Astrocyte (in vitro differentiated cells and primary cell): Measurements from ENCODE around the gene INSYN1. TPM values are rescaled to one million over a fixed set of nuclear protein-coding genes. Genes with fewer than 3 reads are reported as not detected.

ENCODE experiments used
- DNase-seq: peaks from one replicate; pipeline ENCODE4 v3.0.0-alpha.2; 2010; ENCODE audit warnings: low read depth
- FAIRE-seq: peaks from 2 replicates; lab custom pipeline; 2011; peaks lifted over from hg19 to GRCh38; lab: Jason Lieb, UNC
- H2AFZ ChIP-seq: 2 replicates; pipeline ENCODE4 v1.6.0; 2012; ENCODE audit warnings: low read depth, low read length, inconsistent platforms
- H3K27ac ChIP-seq: 2 replicates; pipeline ENCODE4 v1.5.1; 2011; ENCODE audit warnings: low read depth, low read length, inconsistent platforms
- H3K27me3 ChIP-seq: 2 replicates; pipeline ENCODE4 v1.6.0; 2011; ENCODE audit warnings: low read length, inconsistent platforms; ENCODE audit not compliant: insufficient read depth
- H3K36me3 ChIP-seq: 2 replicates; pipeline ENCODE4 v1.5.1; 2011; ENCODE audit warnings: low read length, inconsistent platforms; ENCODE audit not compliant: insufficient read depth
- H3K4me1 ChIP-seq: 2 replicates; pipeline ENCODE4 v1.5.1; 2011; ENCODE audit warnings: low read length, inconsistent platforms; ENCODE audit not compliant: insufficient read depth
- H3K4me2 ChIP-seq: 2 replicates; pipeline ENCODE4 v1.6.0; 2012; ENCODE audit warnings: low read length, inconsistent platforms
- H3K4me3 ChIP-seq: 2 replicates; pipeline ENCODE4 v1.5.1; 2011; ENCODE audit warnings: low read depth, mild to moderate bottlenecking, low read length, inconsistent platforms; ENCODE audit not compliant: insufficient read depth
- H3K79me2 ChIP-seq: 2 replicates; pipeline ENCODE4 v1.6.0; 2012; ENCODE audit warnings: mild to moderate bottlenecking, low read length, inconsistent platforms; ENCODE audit not compliant: insufficient read depth
- H3K9ac ChIP-seq: 2 replicates; pipeline ENCODE4 v1.6.0; 2012; ENCODE audit warnings: mild to moderate bottlenecking, low read length, inconsistent platforms
- H3K9me3 ChIP-seq: 2 replicates; pipeline ENCODE4 v1.5.1; 2012; ENCODE audit warnings: low read depth, mild to moderate bottlenecking, low read length, inconsistent platforms; ENCODE audit not compliant: insufficient read depth
- H4K20me1 ChIP-seq: 2 replicates; pipeline ENCODE4 v1.6.0; 2012; ENCODE audit warnings: low read length, inconsistent platforms; ENCODE audit not compliant: insufficient read depth
- H3K27ac Mint-ChIP-seq: one replicate; pipeline ENCODE4 v1.8.0; 2021; ENCODE audit warnings: mild to moderate bottlenecking, mixed read lengths; ENCODE audit not compliant: unreplicated experiment
- H3K27me3 Mint-ChIP-seq: one replicate; pipeline ENCODE4 v1.8.0; 2021; ENCODE audit warnings: low read depth, mixed read lengths; ENCODE audit not compliant: unreplicated experiment
- H3K36me3 Mint-ChIP-seq: one replicate; pipeline ENCODE4 v1.8.0; 2021; ENCODE audit warnings: low read depth, mixed read lengths; ENCODE audit not compliant: unreplicated experiment
- H3K4me1 Mint-ChIP-seq: one replicate; pipeline ENCODE4 v1.8.0; 2021; ENCODE audit warnings: low read depth, mixed read lengths; ENCODE audit not compliant: unreplicated experiment
- H3K4me3 Mint-ChIP-seq: one replicate; pipeline ENCODE4 v1.8.0; 2021; ENCODE audit warnings: mild to moderate bottlenecking, moderate library complexity, mixed read lengths; ENCODE audit not compliant: unreplicated experiment
- H3K9me3 Mint-ChIP-seq: one replicate; pipeline ENCODE4 v1.8.0; 2021; ENCODE audit warnings: mild to moderate bottlenecking, mixed read lengths; ENCODE audit not compliant: unreplicated experiment
- EZH2 ChIP-seq: IDR thresholded peaks from 2 replicates; pipeline ENCODE4 v1.6.1; 2012; ENCODE audit warnings: mild to moderate bottlenecking, low read length, inconsistent platforms; ENCODE audit not compliant: insufficient read depth
- total RNA-seq: library from RNA; stranded (reverse); gene quantifications from 2 replicates; pipeline ENCODE4 v1.2.1, GENCODE V29; 2021
- TF ChIP-seq, protein P1 (sequence below): IDR thresholded peaks from 2 replicates; pipeline ENCODE4 v1.5.1; 2011; ENCODE audit warnings: low read depth, mild to moderate bottlenecking, inconsistent platforms, low read length, moderate library complexity; ENCODE audit not compliant: insufficient read depth

Gene INSYN1
- total RNA-seq, 1 donor from 2014 or later = 5.2 TPM

DNA sequence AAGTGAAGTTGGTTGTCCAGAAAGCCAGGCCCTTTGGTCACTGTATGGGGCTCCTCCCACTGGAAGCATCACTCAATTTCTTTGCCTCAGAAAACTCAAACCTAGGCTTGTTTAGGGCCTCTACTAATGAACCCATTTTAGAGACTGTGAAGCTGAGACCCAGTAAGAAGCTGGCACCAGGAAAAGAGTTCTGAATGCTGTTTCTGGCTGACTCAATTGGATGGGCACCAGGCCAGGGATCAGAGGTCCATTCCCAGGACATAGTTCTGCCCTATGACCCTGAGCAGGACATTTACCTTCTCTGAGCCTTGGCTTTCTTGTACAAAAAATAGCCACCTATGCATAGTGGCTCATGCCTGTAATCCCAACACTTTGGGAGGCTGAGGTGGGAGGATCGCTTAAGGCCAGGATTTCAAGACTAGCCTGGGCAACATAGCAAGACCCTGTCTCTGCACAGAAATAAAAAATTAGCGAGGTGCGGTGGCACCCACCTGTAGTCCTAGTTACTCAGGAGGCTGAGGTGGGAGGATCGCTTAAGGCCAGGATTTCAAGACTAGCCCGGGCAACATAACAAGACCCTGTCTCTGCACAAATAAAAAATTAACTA lies 38.4 kb downstream of the INSYN1 start:
- Histone ChIP-seq H3K79me2 (no peaks in the 10 kb centered on the region), H3K4me1 (no peaks in the 10 kb centered on the region), H3K27me3 (no peaks in the 10 kb centered on the region), H3K27ac (no peak overlapping the region), H4K20me1 (peaks cover 27% of the 10 kb centered on the region), H3K9ac (no peak overlapping the region), H3K36me3 (peaks cover 6% of the 10 kb centered on the region), H3K9me3 (no peaks in the 10 kb centered on the region), H3K4me3 (no peak overlapping the region), H2AFZ (no peak overlapping the region), H3K4me2 (no peak overlapping the region)
- Mint-ChIP-seq H3K9me3 (no peaks in the 10 kb centered on the region), H3K36me3 (peaks cover 12% of the 10 kb centered on the region), H3K27me3 (peaks cover 3% of the 10 kb centered on the region), H3K4me1 (no peaks in the 10 kb centered on the region), H3K27ac (no peak overlapping the region), H3K4me3 (no peak overlapping the region)
- DNase-seq (no peak), FAIRE-seq (no peak)
- no peak for TF ChIP-seq EZH2
- TF ChIP-seq, protein P1, sequence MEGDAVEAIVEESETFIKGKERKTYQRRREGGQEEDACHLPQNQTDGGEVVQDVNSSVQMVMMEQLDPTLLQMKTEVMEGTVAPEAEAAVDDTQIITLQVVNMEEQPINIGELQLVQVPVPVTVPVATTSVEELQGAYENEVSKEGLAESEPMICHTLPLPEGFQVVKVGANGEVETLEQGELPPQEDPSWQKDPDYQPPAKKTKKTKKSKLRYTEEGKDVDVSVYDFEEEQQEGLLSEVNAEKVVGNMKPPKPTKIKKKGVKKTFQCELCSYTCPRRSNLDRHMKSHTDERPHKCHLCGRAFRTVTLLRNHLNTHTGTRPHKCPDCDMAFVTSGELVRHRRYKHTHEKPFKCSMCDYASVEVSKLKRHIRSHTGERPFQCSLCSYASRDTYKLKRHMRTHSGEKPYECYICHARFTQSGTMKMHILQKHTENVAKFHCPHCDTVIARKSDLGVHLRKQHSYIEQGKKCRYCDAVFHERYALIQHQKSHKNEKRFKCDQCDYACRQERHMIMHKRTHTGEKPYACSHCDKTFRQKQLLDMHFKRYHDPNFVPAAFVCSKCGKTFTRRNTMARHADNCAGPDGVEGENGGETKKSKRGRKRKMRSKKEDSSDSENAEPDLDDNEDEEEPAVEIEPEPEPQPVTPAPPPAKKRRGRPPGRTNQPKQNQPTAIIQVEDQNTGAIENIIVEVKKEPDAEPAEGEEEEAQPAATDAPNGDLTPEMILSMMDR = no peak

DNA sequence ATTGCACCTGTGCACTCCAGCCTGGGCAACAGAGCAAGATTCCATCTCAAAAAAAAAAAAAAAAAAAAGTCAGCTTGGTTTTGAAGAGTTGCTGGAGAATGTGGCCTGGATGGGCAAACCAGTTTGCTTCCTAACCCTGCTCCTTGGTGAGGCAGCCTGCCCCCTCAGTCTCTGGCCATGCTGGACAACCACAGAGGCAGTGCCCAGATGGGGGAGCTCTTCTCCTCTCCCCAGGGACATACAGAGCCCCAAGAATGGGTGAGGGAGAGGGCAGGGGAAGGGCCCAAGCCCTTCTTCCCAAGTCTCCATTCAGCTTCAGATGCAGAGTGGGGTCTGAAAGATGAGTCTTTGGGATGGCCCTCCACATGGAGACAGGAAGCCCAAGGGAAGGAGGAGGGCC lies 41.0 kb downstream of the INSYN1 start:
- Histone ChIP-seq H2AFZ (no peak overlapping the region), H4K20me1 (peaks cover 54% of the 10 kb centered on the region), H3K4me3 (no peak overlapping the region), H3K9me3 (no peaks in the 10 kb centered on the region), H3K9ac (no peak overlapping the region), H3K4me2 (no peak overlapping the region), H3K4me1 (no peaks in the 10 kb centered on the region), H3K27me3 (no peaks in the 10 kb centered on the region), H3K36me3 (peaks cover 12% of the 10 kb centered on the region), H3K79me2 (no peaks in the 10 kb centered on the region), H3K27ac (no peak overlapping the region)
- no peaks in the 10 kb centered on the region for H3K27me3 Mint-ChIP-seq
- no peaks in the 10 kb centered on the region for H3K9me3 Mint-ChIP-seq
- FAIRE-seq (no peak), DNase-seq (no peak)
- H3K36me3 Mint-ChIP-seq = peaks cover 30% of the 10 kb centered on the region
- H3K27ac Mint-ChIP-seq = no peak overlapping the region
- H3K4me3 Mint-ChIP-seq = no peak overlapping the region
- TF ChIP-seq, protein P1 = no peak
- TF ChIP-seq EZH2 = no peak
- no peaks in the 10 kb centered on the region for H3K4me1 Mint-ChIP-seq

DNA sequence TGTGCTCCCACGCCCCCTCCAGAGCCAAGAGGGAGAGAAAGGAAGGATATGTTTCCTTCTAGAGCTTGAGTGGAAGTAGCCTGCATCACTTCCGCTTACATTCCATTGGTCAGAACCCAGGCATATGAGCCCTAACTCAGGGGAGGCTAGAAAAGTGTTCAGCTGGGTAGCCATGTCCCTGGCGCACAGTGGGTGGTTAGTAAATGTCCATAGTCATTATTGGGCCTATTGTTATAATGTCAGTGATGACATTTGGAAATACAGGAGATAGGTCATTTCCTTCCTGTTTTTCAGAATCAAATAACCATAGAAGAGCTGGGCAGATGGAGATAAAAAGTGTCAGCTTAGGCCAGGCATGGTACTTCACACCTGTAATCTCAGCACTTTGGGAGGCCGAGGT lies 41.6 kb downstream of the INSYN1 start:
- H3K36me3 Mint-ChIP-seq = peaks cover 34% of the 10 kb centered on the region
- no peak for DNase-seq
- peaks cover 13% of the 10 kb centered on the region for H3K36me3 ChIP-seq

More for the DNA sequence above, 41.6 kb downstream of the INSYN1 start:
- Histone ChIP-seq H2AFZ (no peak overlapping the region), H3K4me2 (no peak overlapping the region), H4K20me1 (peaks cover 55% of the 10 kb centered on the region), H3K27ac (no peak overlapping the region), H3K9ac (no peak overlapping the region), H3K4me3 (no peak overlapping the region), H3K79me2 (no peaks in the 10 kb centered on the region), H3K4me1 (no peaks in the 10 kb centered on the region), H3K9me3 (no peaks in the 10 kb centered on the region), H3K27me3 (no peaks in the 10 kb centered on the region)
- no peak for FAIRE-seq
- no peak overlapping the region for H3K27ac Mint-ChIP-seq
- H3K4me1 Mint-ChIP-seq = no peaks in the 10 kb centered on the region
- H3K9me3 Mint-ChIP-seq = no peaks in the 10 kb centered on the region
- TF ChIP-seq, protein P1 = no peak
- no peak for TF ChIP-seq EZH2
- no peak overlapping the region for H3K4me3 Mint-ChIP-seq
- H3K27me3 Mint-ChIP-seq = no peaks in the 10 kb centered on the region
